ENCODE results near the gene DNHD1.

Gene DNHD1

DNA sequence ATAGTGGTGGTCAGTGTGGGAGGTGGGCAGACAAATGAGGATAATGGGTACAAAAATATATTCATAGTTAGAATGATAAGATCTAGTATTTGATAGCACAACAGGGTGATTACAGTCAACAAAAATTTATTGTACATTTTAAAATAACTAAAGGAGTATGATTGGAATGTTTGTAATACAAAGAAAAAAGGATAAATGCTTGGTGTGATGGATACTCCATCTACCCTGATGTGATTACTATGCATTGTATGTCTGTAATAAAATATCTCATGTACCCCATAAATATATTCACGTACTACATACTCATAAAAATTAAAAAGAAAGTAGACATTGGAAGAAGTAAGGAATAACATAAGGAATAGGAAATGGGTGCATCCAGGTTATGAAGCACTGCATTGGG lies 90.9 kb downstream of the DNHD1 start:
- Histone ChIP-seq H3K27ac (replicated peaks) (no peak overlapping the region), H3K4me3 (replicated peaks; ENCODE audit: insufficient read depth, low read length) (no peak overlapping the region), H3K27me3 (ENCODE audit: insufficient read depth, poor library complexity, severe bottlenecking) (no peaks in the 10 kb centered on the region)
- TF ChIP-seq REST (IDR thresholded peaks at IDR 0.05; ENCODE audit: insufficient replicate concordance, low read depth) (no peak), GABPA (IDR thresholded peaks at IDR 0.05; ENCODE audit: low read depth) (no peak), CTCF (IDR thresholded peaks at IDR 0.05; ENCODE audit: insufficient read depth, low read length) (no peak), SPI1 (IDR thresholded peaks at IDR 0.05; ENCODE audit: borderline replicate concordance, low read depth) (no peak), POLR2AphosphoS5 (IDR thresholded peaks at IDR 0.05; ENCODE audit: low read depth) (no peak)
- DNase-seq (ENCODE audit: low read depth in 1 of 2, low spot score in 1 of 2) = no peak

DNA sequence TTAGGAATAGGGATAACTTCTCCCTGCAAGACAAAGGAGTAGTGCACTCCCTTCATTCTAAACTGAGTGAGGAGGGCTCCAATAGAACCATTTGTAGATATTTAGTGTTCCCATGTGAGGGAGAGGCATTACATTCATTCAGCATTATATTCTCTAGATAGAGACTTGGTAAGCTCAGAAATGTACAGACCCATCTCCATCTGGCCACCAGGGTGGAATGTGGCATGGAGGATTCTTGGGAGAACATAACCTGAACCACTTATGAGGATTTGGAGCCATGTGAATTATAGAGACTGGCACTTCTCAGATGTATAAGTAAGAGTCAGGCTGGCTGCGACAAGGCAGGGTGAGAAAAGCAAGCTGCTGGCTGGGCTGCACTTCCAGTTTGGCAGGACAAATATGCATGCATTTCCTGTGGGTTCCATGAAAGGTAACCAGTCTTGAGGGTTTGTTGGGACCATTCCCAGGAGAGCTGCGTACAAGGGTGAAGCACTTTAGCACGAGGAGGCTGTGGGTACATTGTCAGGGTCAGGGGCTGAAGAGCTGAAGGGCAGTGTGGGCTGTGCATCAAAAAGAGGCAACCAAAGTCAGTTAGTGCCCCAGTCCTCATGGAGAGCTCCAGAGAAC lies 97.2 kb downstream of the DNHD1 start:
- Histone ChIP-seq H3K4me3 (replicated peaks; ENCODE audit: insufficient read depth, low read length) (no peak overlapping the region), H3K27ac (replicated peaks) (no peak overlapping the region), H3K27me3 (ENCODE audit: insufficient read depth, poor library complexity, severe bottlenecking) (no peaks in the 10 kb centered on the region)
- no peak for DNase-seq (ENCODE audit: low read depth in 1 of 2, low spot score in 1 of 2)
- no peak for TF ChIP-seq POLR2AphosphoS5 (IDR thresholded peaks at IDR 0.05; ENCODE audit: low read depth)
- TF ChIP-seq CTCF (IDR thresholded peaks at IDR 0.05; ENCODE audit: insufficient read depth, low read length) = no peak

GRCh38 chr11:6596239-6596877 lies 99.3 kb downstream of the DNHD1 start:
- TF ChIP-seq CTCF (IDR thresholded peaks at IDR 0.05; ENCODE audit: insufficient read depth, low read length) = no peak
- TF ChIP-seq GABPA (IDR thresholded peaks at IDR 0.05; ENCODE audit: low read depth) = no peak
- no peak for TF ChIP-seq POLR2AphosphoS5 (IDR thresholded peaks at IDR 0.05; ENCODE audit: low read depth)
- no peak for TF ChIP-seq REST (IDR thresholded peaks at IDR 0.05; ENCODE audit: insufficient replicate concordance, low read depth)
- no peak for TF ChIP-seq SPI1 (IDR thresholded peaks at IDR 0.05; ENCODE audit: borderline replicate concordance, low read depth)
- DNase-seq (ENCODE audit: low read depth in 1 of 2, low spot score in 1 of 2) = no peak
- Histone ChIP-seq H3K4me3 (replicated peaks; ENCODE audit: insufficient read depth, low read length) (no peak overlapping the region), H3K27me3 (ENCODE audit: insufficient read depth, poor library complexity, severe bottlenecking) (no peaks in the 10 kb centered on the region), H3K27ac (replicated peaks) (no peak overlapping the region)

DNA sequence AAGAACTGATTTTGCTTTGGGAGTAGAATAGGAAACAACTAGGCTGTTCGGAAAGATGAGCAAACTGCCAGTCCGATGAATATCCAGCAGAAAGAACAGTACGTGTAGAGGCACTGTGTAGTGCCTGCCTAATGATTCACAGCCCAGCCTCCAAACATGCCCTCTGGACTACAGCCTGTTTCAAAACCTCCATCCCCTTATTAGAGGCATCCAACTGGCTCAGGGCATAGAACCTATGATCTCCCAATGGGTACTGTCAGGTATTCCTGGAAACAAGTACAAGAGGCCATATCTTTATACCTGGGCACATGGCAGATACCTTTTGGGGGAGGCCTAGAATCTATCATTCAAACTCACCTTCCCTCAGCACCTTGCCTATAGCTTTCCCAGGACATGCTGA lies 101.5 kb downstream of the DNHD1 start:
- Histone ChIP-seq H3K27me3 (ENCODE audit: insufficient read depth, poor library complexity, severe bottlenecking) (no peaks in the 10 kb centered on the region), H3K27ac (replicated peaks) (no peak overlapping the region), H3K4me3 (replicated peaks; ENCODE audit: insufficient read depth, low read length) (no peak overlapping the region)
- no peak for DNase-seq (ENCODE audit: low read depth in 1 of 2, low spot score in 1 of 2)
- no peak for TF ChIP-seq REST (IDR thresholded peaks at IDR 0.05; ENCODE audit: insufficient replicate concordance, low read depth)
- no peak for TF ChIP-seq CTCF (IDR thresholded peaks at IDR 0.05; ENCODE audit: insufficient read depth, low read length)
- no peak for TF ChIP-seq SPI1 (IDR thresholded peaks at IDR 0.05; ENCODE audit: borderline replicate concordance, low read depth)
- TF ChIP-seq POLR2AphosphoS5 (IDR thresholded peaks at IDR 0.05; ENCODE audit: low read depth) = no peak
- TF ChIP-seq GABPA (IDR thresholded peaks at IDR 0.05; ENCODE audit: low read depth) = no peak
